ENCODE measurements around the gene SHPK.

SHPK gene

GRCh38 chr17:3603870-3604259 is 32.2 kb downstream of the SHPK start:
- POLR2A ChIA-PET, result interaction anchor here (3.0 kb wide), 1 partner anchor 32 kb away, joined by 15 read pairs; the partner anchor contains the start of genes CTNS and SHPK
- Histone ChIP-seq H3K36me3 (ENCODE audit: control insufficient read depth in 2 of 2, insufficient read depth in 1 of 2, low read length in 2 of 2) (peaks cover 20 to 46% of the 10 kb centered on the region in 2 experiments), H3K9me3 (ENCODE audit: control insufficient read depth, insufficient read depth, low read depth, low read length) (no peaks in the 10 kb centered on the region), H3K4me1 (ENCODE audit: control insufficient read depth, insufficient read depth, low read length) (no peaks in the 10 kb centered on the region), H3K27ac (ENCODE audit: extremely low read depth, low read depth, low read length) (no peak overlapping the region), H3K4me3 (ENCODE audit: low read depth, low read length) (no peak overlapping the region)
- TF ChIP-seq KLF8 (tag by site-specific recombination; IDR thresholded peaks at IDR 0.05) (no peak), RBAK (tag by site-specific recombination; IDR thresholded peaks at IDR 0.05) (no peak)
- CTCF ChIA-PET, result interaction anchor here (0.6 to 1.7 kb wide), 4 partner anchors 9 to 64 kb away, joined by 3 to 5 read pairs (median 4); partner anchors contain the start of gene TAX1BP3

- Histone ChIP-seq H3K9me3 (ENCODE audit: control insufficient read depth, insufficient read depth, low read depth, low read length) (no peaks in the 10 kb centered on the region), H3K4me3 (ENCODE audit: low read depth, low read length) (no peak overlapping the region), H3K4me1 (ENCODE audit: control insufficient read depth, insufficient read depth, low read length) (no peaks in the 10 kb centered on the region), H3K27ac (ENCODE audit: extremely low read depth, low read depth, low read length) (no peak overlapping the region), H3K36me3 (ENCODE audit: control insufficient read depth in 2 of 2, insufficient read depth in 1 of 2, low read length in 2 of 2) (peaks cover 17 to 41% of the 10 kb centered on the region in 2 experiments)
- CTCF ChIA-PET, result interaction anchor here (0.5 to 1.7 kb wide), 8 partner anchors 10 to 1251 kb away, joined by 3 to 8 read pairs (median 4); partner anchors contain the start of gene TAX1BP3
- POLR2A ChIA-PET, result interaction anchor here (0.7 to 3.0 kb wide), 3 partner anchors 17 to 346 kb away, joined by 3 to 15 read pairs (median 4); partner anchors contain the start of genes CTNS and SHPK
- no peak for TF ChIP-seq ZNF248 (tag by site-specific recombination; IDR thresholded peaks at IDR 0.05)
- no peak for TF ChIP-seq ZSCAN23 (tag by site-specific recombination; IDR thresholded peaks at IDR 0.05)
- TF ChIP-seq ZNF324 (tag by site-specific recombination; IDR thresholded peaks at IDR 0.05), result no peak
- no peak for TF ChIP-seq ZNF214 (tag by site-specific recombination; IDR thresholded peaks at IDR 0.05; ENCODE audit: borderline replicate concordance)
- no peak for TF ChIP-seq WT1 (tag by site-specific recombination; IDR thresholded peaks at IDR 0.05)
- no peak for TF ChIP-seq ZNF138 (tag by site-specific recombination; IDR thresholded peaks at IDR 0.05; ENCODE audit: borderline replicate concordance)
- no peak for TF ChIP-seq ZBTB20 (tag by site-specific recombination; IDR thresholded peaks at IDR 0.05)
- TF ChIP-seq ZNF521 (tag by site-specific recombination; IDR thresholded peaks at IDR 0.05), result no peak
- TF ChIP-seq ZNF394 (tag by site-specific recombination; IDR thresholded peaks at IDR 0.05; ENCODE audit: borderline replicate concordance), result no peak
- no peak for TF ChIP-seq ZBTB11 (tag by site-specific recombination; conservative IDR thresholded peaks at IDR 0.05; ENCODE audit: low read depth)
These were observed 32.8 kb downstream of the SHPK start for GRCh38 chr17:3603119-3603869.

- ChIA-PET CTCF (interaction anchor here (0.7 to 1.7 kb wide), 4 partner anchors 10 to 1250 kb away, joined by 3 to 5 read pairs (median 3); no protein-coding TSS in a partner anchor), POLR2A (interaction anchor here (1.5 to 3.0 kb wide), 2 partner anchors 18 to 34 kb away, joined by 3 to 15 read pairs; partner anchors contain the start of genes CTNS and SHPK)
- H3K9me3 ChIP-seq (ENCODE audit: control insufficient read depth, insufficient read depth, low read depth, low read length), result no peaks in the 10 kb centered on the region
- H3K4me1 ChIP-seq (ENCODE audit: control insufficient read depth, insufficient read depth, low read length), result no peaks in the 10 kb centered on the region
- peaks cover 9 to 33% of the 10 kb centered on the region in 2 experiments for H3K36me3 ChIP-seq (ENCODE audit: control insufficient read depth in 2 of 2, insufficient read depth in 1 of 2, low read length in 2 of 2)
- TF ChIP-seq ZNF571 (tag by site-specific recombination; IDR thresholded peaks at IDR 0.05) (no peak), ZSCAN4 (tag by site-specific recombination; IDR thresholded peaks at IDR 0.05) (no peak), ZNF677 (tag by site-specific recombination; IDR thresholded peaks at IDR 0.05) (no peak), ZNF292 (tag by site-specific recombination; IDR thresholded peaks at IDR 0.05; ENCODE audit: borderline replicate concordance, low read depth) (no peak), INSM2 (tag by site-specific recombination; IDR thresholded peaks at IDR 0.05) (no peak), ZNF2 (tag by site-specific recombination; IDR thresholded peaks at IDR 0.05) (no peak), ZNF692 (tag by site-specific recombination; IDR thresholded peaks at IDR 0.05) (no peak), ZNF488 (tag by site-specific recombination; IDR thresholded peaks at IDR 0.05) (no peak), ZNF76 (tag by site-specific recombination; IDR thresholded peaks at IDR 0.05; ENCODE audit: borderline replicate concordance, low read depth) (no peak)
- no peak overlapping the region for H3K27ac ChIP-seq (ENCODE audit: extremely low read depth, low read depth, low read length)
- H3K4me3 ChIP-seq (ENCODE audit: low read depth, low read length), result no peak overlapping the region
These were observed 33.6 kb downstream of the SHPK start for GRCh38 chr17:3602499-3602898.

Measured in HEK293 (cell line).